GM19035 (cell line): ENCODE measurements around the gene TSPO2.

Experiments
- ATAC-seq: cut with Tn5 transposase; IDR thresholded peaks from one replicate; pipeline ENCODE4 v1.9.1; 2021; ENCODE audit not compliant: unreplicated experiment

Gene TSPO2

DNA sequence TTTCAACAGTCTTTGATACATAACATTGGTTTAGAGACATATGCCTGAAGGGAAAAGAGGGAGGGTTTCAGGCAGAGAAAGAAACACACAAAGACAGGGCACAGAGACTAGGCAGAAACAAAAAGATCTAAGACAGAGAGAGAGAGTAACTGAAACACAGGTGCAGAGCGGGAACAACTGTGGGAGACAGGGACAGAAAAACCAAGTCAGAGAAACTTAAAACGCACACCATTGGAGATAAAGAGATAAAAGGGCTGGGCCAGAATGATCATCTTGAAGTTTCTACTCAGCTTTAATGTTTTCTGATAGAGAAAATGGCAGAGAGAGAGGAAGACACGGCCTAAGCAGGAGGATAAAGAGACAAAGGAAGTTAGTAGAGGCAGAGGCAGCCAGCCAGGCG, 15.0 kb upstream of the TSPO2 start:
- no peak for ATAC-seq

DNA sequence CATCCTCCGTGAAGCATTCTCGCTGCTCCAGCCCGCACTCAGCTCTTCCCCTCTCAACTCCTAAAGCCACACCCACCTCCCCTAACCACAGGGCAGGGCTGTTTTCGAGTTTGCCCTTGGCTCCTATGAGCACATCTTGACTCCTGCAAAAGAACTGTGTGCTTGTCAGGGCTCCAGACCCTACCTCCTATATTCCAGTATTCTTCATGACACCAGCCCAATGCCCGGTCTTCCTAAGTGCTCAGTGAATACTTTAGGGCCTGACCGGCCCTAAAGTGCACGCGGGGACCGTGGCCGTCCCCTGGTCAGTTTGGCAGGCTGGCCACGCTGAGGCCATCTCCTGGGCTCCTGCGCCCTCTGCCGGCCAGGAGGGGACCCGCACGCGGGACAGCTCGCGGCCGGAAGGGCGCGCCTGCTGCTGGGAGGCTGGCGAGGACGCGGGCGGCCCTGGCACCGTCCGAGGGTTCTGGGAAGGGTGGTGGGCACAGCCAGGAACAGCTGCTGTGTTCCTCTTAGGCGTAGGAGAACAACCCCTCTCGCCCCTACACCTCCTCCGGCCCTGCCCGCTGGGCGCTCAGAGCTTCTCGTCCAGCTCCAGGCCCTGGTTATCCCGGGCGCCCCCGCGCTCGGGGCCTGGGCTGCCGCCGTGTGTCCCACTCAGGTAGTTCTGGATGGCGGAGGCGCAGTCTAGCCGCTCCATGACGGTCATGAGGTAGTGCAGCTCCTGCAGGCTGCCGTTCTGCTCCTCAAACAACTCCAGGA, 14.3 kb upstream of the TSPO2 start:
- peak; percentile 92 for ATAC-seq

DNA sequence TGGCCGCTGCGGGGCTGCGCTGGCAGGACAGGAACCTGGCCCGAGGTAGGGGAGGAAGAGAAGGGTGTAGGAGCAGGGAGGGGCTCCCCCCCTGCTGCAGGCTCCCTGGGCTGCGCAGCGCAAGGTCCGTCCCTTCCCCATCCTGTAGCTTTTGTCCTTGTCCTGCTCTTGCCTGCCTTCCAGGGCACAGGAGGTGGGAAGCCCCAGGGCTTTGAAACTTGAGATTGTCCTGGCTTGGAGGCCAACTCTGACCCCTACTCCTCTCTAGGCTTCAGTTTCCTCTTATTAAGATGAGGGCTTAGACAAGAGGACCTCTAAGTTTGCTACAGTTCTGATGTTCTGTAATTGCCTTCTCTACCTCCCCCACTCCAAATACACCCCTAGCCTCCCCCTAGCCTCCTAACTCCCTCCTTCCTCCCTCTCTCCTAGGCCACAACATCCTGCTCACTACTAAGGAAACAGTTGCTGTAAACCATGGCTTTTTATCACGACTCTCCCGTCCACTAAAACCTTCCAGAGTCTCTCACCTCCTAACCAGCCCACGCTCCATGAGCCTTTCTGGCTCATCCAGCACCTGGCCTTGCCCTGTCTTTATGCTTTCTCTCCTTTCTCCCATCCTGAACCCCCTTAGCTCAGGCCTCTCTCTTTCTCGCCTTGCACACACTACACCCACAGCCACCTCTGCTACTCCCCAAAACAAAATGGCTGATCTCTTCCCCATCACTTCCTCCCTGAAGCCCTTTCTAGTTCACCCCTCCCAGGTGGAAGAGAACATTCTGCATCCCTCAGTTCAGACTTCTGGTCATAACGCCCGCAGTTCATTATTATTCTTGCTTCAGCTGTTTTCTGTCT, 13.5 kb upstream of the TSPO2 start:
- peak; percentile 19 for ATAC-seq

DNA sequence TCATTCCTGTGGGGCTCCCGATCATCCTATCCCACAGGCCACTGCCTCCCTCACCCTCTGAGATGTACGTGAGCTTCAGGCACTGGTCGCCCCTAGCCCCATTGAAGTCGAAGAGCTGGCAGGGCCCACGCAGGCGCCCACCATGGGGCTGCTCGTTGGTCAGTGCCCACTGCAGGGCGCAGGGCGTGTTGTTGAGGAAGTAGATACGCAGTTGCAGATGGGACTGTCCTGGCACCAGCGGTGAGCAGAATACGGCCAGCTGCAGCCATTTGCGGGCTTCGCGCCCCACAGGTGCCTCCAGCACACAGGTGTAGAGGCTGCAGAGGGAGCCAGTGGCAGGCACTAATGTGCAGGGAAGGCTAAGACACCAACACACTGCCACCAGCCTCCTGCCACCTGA, 9.4 kb upstream of the TSPO2 start:
- ATAC-seq, result no peak

GRCh38 chr6:41033776-41034175, 8.5 kb upstream of the TSPO2 start:
- ATAC-seq, result no peak

DNA sequence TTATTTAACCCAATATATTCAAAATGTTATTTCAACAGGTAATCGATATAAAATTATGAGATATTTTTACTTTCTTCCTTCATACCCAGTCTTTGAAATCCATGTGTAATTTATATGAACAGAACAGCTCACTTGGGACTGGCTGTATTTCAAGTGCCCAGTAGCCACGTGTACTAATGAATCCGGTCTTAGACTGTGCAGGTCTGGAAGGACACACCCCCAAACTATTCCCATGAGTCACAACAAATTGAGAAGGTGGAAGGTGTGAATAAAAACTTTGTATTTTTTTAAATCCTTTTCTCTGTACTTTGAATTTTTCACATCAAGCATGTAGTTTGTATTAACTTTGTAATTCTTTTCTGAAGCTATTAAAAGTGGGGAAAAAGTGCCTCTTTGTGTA, 6.1 kb upstream of the TSPO2 start:
- ATAC-seq, result no peak

DNA sequence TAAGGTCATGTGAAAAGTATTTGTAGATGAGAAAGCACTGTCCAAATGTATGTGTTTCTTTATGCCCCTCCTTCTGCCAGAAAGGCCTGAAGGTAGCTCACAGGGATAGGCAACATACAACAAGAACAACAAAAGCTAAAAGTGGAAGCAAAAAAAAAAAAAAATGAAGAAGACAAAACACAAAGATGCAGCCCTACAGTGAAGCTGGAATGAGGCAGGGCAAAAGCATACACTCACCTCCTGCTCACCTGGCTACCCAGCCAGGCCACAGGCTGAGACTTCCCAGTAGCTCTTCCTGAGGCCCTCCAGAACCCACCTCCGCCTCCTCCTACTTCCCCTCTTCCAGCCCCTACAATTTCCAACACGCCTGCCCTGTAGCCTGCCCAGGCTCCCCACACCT, 5.7 kb upstream of the TSPO2 start:
- no peak for ATAC-seq

GRCh38 chr6:41037107-41037900, 5.0 kb upstream of the TSPO2 start:
- ATAC-seq, result no peak

DNA sequence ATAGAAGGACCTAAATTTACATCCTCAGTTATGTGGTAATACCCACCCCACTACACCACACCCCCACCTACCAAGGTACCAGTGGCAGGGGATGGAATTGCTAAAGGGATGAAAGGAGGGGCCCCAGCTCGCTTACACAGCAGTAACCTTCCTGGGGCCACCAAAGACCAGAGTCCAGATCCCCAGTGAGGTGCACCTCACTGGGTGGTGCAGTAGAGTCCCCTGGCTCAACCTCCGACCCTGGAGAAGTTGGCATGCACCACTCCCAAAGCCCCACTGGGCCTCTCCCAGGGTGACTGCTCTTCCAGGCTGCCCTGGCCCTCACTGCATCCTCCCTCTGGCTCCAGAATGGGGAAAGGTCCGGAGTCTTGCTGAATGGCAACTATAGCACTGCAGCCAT, 4.1 kb upstream of the TSPO2 start:
- ATAC-seq, result no peak

DNA sequence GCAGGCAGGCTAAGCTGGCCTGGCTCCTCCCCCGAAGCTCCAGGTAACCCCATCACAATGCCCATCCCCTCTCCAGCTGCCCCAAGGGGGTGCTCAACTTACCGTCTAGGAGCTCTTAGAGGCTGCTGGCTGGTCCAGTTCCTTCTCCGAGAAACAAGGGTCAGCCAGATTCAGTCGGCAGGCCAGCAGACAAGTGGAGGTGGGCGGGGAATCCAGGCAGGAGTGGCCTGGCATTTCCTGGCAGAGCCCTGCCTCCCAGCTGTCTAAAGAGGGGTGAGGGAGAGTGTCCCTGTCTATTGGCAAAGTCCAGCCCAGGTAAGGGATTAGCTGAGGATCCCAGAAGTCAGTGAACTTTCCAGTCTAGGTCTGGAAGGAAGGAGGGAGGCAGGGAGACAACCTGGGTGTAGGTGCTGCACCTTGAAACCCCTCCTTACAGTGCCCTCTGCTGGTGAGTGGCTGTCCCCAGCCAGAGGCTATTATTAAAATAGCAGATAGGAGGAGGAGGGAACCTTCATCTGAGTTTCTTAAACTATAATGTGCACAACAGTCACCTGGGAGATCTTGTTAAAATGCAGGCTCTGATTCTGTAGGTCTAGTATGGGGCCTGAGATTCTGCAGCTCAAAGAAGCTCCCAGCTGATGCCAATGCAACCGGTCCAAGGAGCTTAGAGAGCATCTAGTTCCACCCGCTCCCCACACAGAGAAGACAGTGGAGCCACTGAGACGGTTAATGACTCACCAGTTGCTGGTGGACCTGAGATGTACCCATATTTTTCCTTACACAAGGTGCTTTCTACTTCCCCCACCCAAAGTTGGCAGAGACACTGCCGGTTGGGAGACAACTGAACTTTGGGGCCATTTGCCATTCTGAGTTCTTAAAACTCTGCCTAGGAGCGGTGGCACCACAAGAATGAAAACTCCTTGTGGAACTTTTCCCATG, 2.9 kb upstream of the TSPO2 start, which contains the start of gene UNC5CL:
Gene UNC5CL (minus strand): TSS at position 162 of the 939 bp plus-strand sequence. CDS start 4,147 bp downstream, outside the sequence.
- no peak for ATAC-seq

DNA sequence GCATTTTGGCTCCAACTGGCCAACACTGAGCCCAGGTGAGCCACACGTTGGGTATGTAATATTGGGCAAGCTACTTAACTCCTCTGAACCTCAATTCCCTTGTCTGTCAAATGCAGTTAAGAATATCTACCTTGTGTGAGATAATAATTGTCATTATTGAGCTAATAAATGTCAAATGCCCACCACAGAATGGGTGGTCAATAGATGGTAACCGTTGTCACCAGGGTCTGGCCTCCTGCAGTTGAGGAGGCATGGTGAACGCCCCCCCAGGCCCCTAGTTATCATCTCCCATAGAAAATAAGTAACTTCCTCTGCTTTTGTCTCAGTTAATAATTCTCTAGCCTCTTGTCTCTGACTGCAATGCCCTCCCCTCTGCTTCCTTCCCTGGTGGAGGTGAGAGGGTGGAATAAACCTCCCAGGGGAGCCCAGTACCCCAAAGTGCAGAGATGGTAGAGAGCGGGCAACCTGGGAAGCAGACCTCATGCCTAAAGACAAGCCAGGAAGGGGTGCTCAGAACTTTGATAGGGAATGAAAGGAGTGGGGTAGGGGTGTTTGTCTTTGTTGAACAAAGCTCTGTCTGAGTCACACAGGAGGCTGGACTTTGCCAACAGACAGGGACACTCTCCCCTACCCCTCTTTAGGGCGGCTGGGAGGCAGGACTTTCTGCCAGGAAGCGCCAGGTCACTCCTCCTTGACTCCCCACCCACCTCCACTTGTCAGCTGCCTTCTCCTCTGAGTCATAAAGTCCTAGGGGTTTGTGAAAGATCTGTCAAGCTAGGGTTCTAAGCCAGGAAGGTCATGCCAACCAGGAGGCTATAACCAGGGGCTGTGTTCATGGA, 1.9 kb upstream of the TSPO2 start:
- ATAC-seq, result no peak

DNA sequence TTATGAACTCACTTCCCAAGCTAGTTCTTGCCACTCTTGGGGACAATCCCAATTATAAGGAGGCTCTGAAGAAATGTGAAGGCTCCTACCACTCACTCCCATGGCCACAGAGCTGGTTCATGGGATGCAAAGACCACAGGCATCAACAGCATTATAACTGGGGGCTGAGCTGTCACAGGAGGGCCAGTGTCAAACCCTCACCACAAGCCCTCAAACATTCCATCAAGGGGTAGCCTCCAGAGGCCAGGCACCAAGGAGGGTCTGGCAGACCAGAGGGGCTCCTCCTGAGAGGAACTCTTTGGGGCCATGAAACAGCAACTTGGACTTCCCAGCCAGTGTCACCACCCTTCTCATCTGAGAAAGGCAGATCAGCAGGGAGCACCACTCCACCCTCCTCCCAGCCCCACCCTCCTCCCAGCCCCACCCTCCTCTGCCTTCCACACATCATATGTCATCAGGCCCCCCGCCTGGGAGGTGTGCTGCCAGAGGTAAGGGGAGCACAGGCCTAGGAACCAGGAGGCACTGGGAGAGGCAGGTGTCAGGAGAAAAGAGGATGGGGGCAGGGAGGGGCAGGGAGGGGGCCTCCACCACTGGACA, 1.2 kb upstream of the TSPO2 start:
- ATAC-seq, result no peak

DNA sequence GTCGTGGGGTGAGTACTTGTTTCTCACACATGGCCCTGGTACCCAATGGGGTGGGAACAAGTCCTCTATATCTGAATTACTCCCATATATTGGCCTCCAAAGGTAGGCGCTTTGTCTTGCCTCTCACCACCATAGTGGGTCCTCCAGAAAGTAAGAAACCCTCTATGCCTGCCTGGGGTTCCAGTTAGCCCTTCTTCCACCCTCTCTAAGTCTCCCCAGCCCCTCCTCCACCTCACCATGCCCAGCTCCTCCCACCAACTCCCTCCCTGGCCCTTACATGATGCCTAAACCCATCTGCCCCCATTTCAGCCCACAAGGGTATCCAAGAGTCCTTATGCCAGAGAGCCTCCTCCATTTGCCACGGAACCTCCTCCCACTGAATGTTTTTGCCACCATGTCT, 884 bp downstream of the TSPO2 start:
- no peak for ATAC-seq

DNA sequence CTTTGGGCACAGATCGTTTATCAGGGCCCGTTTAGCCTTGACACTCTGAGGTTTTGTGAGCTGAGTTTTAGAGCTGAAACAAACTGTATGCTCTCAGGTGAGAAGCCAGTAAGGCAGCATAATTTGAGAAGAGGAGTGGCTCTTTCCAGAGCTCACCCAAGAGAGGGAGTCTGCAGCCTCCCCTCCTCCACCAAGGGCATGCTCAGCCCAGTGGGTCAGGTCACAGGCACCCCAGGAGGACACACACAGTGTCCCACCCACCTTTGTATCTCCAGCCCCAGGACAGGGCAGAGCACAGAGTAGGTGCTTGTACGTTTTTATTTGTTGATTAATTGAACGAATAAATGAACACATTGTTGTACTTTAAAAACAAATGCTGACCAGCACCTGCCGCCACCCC, 3.4 kb downstream of the TSPO2 start:
- no peak for ATAC-seq

DNA sequence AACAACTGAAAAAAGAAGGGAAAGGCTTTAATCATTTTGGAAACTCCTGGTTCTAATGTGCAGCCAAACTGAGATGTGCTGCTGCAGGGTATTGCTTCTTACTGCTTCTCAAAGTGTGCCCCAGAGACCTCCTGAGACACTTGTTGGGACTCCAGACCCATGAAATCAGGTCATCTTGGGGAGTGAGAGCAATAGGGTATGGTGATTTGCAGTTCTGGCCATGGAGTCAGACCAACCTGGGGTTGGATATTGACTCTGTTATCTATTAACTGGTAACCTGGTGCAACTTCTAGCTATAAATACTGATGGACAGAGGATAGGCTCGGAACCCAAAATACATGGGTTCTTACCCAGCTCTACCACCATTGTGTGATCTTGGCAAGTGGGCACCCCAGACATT, 3.8 kb downstream of the TSPO2 start:
- ATAC-seq, result no peak

DNA sequence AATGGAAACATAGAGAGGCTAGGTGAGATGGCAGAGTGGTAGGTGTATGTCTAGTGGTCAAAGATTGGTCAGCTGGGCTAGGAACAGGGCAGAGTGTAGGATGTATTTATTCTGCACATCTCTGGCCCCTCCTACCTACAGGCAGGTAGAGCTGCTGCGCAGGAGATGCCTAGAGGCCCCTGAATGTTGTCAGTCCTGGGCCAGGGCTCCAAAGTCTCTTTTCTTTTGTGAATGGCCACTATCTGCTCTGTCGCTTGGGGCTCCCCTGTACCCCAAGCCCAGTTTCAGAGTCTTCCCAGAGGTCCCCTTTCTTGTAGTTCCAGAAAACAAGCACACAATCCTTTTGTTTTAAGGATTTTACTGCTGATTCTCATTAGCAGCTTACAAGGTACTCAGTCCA, 5.0 kb downstream of the TSPO2 start:
- ATAC-seq, result no peak

DNA sequence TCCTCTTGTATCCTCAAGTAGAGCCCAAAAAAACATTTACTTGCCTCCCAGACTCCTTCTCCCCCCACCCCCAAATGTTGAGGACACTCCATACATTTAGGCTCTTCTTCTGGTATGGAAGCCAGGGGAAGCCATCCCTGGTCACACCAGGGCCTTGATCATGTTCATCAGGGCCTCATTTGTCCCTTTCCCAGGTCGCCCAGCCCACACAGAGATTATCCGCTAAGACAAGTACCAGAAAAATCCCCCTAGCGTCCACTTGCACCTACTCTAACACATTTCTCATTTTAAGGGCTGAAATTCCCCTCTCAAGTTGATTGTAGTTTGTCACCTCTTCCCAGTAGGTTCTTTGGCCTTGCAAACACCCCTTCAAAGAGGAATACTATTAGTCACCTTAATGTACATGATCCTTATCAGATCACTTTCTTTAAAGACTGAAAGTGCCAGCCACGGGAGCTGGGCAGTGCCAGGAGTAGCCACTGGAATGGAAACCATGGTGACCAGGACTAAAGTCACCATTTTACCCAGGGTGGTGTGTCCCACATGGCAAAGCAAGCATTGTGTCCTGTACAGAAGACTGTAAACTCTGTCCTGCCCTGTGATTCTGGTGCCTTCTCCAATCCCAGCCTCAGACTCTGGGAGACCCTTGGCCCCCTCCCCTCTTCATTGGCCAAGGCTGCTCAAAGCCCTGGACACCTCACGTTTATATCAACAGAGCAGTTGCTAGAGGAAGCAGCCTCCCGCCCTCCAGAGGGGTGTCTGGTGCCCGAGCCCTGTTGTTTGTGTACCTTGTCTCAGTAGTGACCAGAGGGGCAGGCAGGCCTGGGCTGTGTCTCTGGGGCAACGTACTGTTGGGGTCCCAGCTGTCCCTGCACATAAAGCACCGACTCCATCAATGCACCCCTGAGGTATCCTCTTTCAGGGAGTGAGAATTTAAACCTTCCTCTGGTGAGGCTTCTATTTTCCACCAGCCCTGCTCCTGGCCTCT, 5.8 kb downstream of the TSPO2 start:
- no peak for ATAC-seq

DNA sequence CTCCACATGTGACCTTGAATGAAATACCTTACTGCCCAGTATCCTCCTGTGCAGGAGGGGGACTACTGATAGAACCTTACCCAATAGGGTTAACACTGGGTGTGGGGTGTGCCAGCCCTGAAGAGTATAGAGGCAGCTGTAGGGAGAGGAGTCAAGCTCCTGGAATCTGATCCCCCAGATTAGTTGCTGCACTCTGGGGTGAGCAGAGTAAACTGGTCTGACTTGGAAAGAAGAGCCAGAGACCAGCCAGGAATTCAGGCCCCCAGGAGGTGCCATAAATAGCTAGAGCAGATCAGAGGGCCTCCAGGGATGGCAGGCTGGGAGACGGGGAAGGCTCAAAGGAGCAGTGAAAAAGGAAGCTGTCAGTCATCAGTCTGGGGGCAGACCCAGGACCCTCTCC, 7.3 kb downstream of the TSPO2 start:
- ATAC-seq, result no peak
